ENCODE results near the gene UGT1A10. TPM values are rescaled to one million over a fixed set of nuclear protein-coding genes. Genes with fewer than 3 reads are reported as not detected.
"Not testable (repeated sequence)": the region's sequence is repeated elsewhere in the genome, so short reads cannot be mapped to it uniquely, and the experiment has no call there.

The UGT1A10 gene
- total and polyA plus RNA-seq, 8 donors, result 0.09 TPM; not detected in 7

DNA sequence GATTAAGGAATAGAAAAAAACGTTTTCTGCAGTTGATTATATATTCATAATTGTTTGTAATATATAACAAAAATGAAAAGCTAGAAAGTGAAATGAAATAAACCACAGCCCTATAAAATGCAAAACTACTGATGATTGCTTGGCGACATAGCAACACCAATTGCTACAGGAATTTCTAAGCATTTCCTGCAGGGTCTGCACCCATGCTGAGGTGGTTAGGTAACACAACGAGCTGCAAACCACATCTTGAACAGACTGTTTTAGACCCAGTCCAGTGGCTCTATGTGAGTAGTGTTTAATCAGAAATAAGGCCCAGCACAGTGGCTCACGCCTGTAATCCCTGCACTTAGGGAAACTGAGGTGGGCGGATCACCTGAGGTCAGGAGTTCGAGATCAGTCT is 18.3 kb downstream of the UGT1A10 start:
- no peaks in the 10 kb centered on the region for H3K4me1 ChIP-seq
- ATAC-seq, result no peak
- no peak for FAIRE-seq
- 57 to 69% methylated on average over 6 of the region's 6 CpGs for WGBS, 2 donors
- no peaks in the 10 kb centered on the region for H3K36me3 ChIP-seq
- no peaks in the 10 kb centered on the region for H3K9me3 ChIP-seq
- H3K4me3 ChIP-seq, result no peak overlapping the region
- H3K27me3 ChIP-seq, result no peaks in the 10 kb centered on the region
- no peak overlapping the region for H3K27ac ChIP-seq
- intact Hi-C loops (cut with DNase I), result no loop called here
- no peak for DNase-seq
- no peak for TF ChIP-seq CTCF (IDR thresholded peaks at IDR 0.05)

DNA sequence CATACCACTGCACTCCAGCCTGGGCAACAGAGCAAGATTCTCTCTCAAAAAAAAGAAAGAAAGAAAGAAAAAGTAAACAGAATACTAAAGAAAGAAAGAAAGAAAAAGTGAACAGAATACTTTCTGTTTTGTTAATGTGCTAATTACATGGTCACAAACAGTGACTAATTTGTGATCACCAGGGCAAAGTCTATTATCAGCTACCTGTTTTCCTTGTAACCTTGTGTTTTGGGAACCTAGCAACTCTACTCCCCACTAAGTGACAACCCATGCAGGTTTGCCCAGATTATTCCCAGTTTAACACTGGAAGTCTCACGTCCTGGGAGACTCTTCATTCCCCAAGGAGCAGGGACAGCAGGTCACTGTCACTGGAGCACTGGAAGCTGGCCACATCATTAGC is 18.8 kb downstream of the UGT1A10 start:
- no peak for ATAC-seq
- TF ChIP-seq CTCF (IDR thresholded peaks at IDR 0.05), result no peak
- no peaks in the 10 kb centered on the region for H3K27me3 ChIP-seq
- intact Hi-C loops (cut with DNase I), result no loop called here
- no peaks in the 10 kb centered on the region for H3K36me3 ChIP-seq
- FAIRE-seq, result no peak
- DNase-seq, result no peak
- H3K4me1 ChIP-seq, result no peaks in the 10 kb centered on the region
- WGBS, 2 donors, result 30 to 34% methylated on average over 1 of the region's 1 CpG
- H3K9me3 ChIP-seq, result no peaks in the 10 kb centered on the region
- H3K4me3 ChIP-seq, result no peak overlapping the region
- H3K27ac ChIP-seq, result no peak overlapping the region

DNA sequence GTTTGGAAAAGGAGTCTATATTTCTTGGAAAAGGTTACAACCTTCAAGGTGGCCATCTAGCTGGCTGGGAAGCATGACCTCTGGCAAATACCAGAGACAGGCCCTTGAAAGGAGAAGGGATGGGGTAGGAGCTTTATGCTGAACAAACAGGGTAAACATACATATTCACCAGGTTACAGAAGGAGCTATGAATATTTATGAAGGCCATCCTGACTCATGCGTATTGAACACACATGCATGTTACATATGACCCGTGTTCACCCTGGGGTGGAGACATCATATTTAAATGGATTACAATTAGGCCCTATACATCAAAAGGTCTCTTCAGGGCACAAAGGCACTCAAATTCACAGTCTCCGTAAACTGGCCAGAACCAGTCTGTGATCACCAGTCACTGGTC is 19.7 kb downstream of the UGT1A10 start:
- WGBS, 2 donors, result 91 to 93% methylated on average over 3 of the region's 3 CpGs
- H3K27me3 ChIP-seq; FAIRE-seq; H3K9me3 ChIP-seq; H3K4me1 ChIP-seq; DNase-seq; H3K4me3 ChIP-seq; H3K36me3 ChIP-seq; H3K27ac ChIP-seq; intact Hi-C loops (cut with DNase I); ATAC-seq: not testable (repeated sequence)

GRCh38 chr2:233656443-233656842 is 20.2 kb downstream of the UGT1A10 start:
- FAIRE-seq, result no peak
- ATAC-seq, result no peak
- no peak overlapping the region for H3K4me3 ChIP-seq
- H3K27ac ChIP-seq, result no peak overlapping the region
- H3K9me3 ChIP-seq, result no peaks in the 10 kb centered on the region
- intact Hi-C loops (cut with DNase I), result no loop called here
- H3K27me3 ChIP-seq, result no peaks in the 10 kb centered on the region
- TF ChIP-seq CTCF (IDR thresholded peaks at IDR 0.05), result no peak
- DNase-seq, result no peak
- H3K36me3 ChIP-seq, result no peaks in the 10 kb centered on the region
- H3K4me1 ChIP-seq, result no peaks in the 10 kb centered on the region
- 79 to 84% methylated on average over 10 of the region's 10 CpGs for WGBS, 2 donors

GRCh38 chr2:233658610-233659009 is 22.4 kb downstream of the UGT1A10 start:
- DNase-seq, result no peak
- H3K27me3 ChIP-seq, result no peaks in the 10 kb centered on the region
- no peaks in the 10 kb centered on the region for H3K9me3 ChIP-seq
- no peak overlapping the region for H3K4me3 ChIP-seq
- no peaks in the 10 kb centered on the region for H3K4me1 ChIP-seq
- ATAC-seq, result no peak
- no peak overlapping the region for H3K27ac ChIP-seq
- H3K36me3 ChIP-seq, result no peaks in the 10 kb centered on the region
- intact Hi-C loops (cut with DNase I), result no loop called here
- FAIRE-seq, result no peak
- TF ChIP-seq CTCF (IDR thresholded peaks at IDR 0.05), result no peak

GRCh38 chr2:233663911-233664310 is 27.7 kb downstream of the UGT1A10 start:
- no peaks in the 10 kb centered on the region for H3K36me3 ChIP-seq
- H3K4me3 ChIP-seq, result no peak overlapping the region
- H3K9me3 ChIP-seq, result no peaks in the 10 kb centered on the region
- TF ChIP-seq CTCF (IDR thresholded peaks at IDR 0.05), result no peak
- DNase-seq (no peak), FAIRE-seq (no peak), ATAC-seq (no peak)
- WGBS, 2 donors, result 21 to 26% methylated on average over 1 of the region's 1 CpG
- intact Hi-C loops (cut with DNase I), result no loop called here
- no peaks in the 10 kb centered on the region for H3K4me1 ChIP-seq
- H3K27ac ChIP-seq, result no peak overlapping the region
- H3K27me3 ChIP-seq, result no peaks in the 10 kb centered on the region

All from pancreas (tissue), 10 donors.